ENCODE results near the gene CEBPZOS.

The CEBPZOS gene

GRCh38 chr2:37244017-37244416 is 47.7 kb downstream of the CEBPZOS start:
- no peak for DNase-seq

DNA sequence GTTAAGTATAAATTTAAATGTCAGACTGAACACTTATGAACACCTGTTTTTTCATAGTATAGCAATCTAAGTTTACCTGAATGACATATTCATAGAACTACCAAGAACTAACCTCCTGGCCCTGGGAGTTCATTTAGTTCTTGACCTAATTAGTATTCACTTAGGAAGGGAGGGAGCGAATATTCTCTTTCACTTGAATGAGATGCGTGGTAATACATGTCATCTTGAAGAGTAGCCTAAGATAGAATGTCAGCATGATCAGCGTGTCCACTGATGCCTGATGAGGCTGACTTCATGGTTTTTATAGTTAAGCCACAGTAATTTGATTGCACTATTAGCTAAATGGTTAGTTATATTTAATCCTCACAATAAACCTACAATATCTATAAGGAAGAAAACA is 48.5 kb downstream of the CEBPZOS start:
- no peak for DNase-seq

DNA sequence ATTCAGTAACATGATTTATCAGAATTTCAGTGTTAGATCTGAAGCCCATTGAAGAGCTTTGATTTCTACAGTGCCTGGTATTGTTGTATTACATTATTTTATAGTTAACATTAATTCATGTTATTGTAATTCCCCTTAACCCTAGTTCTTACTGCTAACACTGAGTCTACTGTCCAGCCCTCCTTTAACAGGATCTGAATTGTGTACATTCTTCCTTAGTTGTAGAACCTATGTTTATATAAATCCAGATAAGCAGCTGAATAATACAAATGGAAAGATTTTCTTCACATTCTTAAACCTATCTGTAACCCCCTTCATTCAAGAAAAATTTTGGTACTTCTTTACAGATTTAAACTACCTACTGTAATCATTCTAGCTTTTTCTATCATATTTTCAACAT is 49.9 kb downstream of the CEBPZOS start:
- DNase-seq: no peak

- no peak for DNase-seq
These were observed 54.8 kb downstream of the CEBPZOS start for GRCh38 chr2:37250869-37251740.

All from NCI-H748 treated with DMSO at 0.1 percent for 48 hours (cell line).